ENCODE data around the gene RABGGTA. TPM values are rescaled to one million over a fixed set of nuclear protein-coding genes. Genes with fewer than 3 reads are reported as not detected.

The RABGGTA gene
- total RNA-seq, 1 experiment from 2014 or later, result 27.1 TPM

- POLR2A ChIA-PET, result no interaction called here
- intact Hi-C loops (cut with micrococcal nuclease; ENCODE audit: unreplicated experiment), result no loop called here
- no peak overlapping the region for H3K27ac Mint-ChIP-seq (ENCODE audit: unreplicated experiment)
Observed at GRCh38 chr14:24311837-24312615, 40.6 kb upstream of the RABGGTA start.

GRCh38 chr14:24310646-24311604 is 39.5 kb upstream of the RABGGTA start, which contains the start of gene LTB4R:
Gene LTB4R (plus strand): TSS chr14:24311502. CDS start chr14:24315652, 4,150 bp downstream.
- intact Hi-C loops (cut with micrococcal nuclease; ENCODE audit: unreplicated experiment), result no loop called here
- Mint-ChIP-seq H3K9me3 (ENCODE audit: unreplicated experiment) (no peaks in the 10 kb centered on the region), H3K4me1 (ENCODE audit: low read depth, unreplicated experiment) (peaks cover 27% of the 10 kb centered on the region), H3K27me3 (ENCODE audit: insufficient read depth, unreplicated experiment) (no peaks in the 10 kb centered on the region), H3K4me3 (ENCODE audit: unreplicated experiment) (no peak within 1 kb of the TSS), H3K27ac (ENCODE audit: unreplicated experiment) (no peak within 1 kb of the TSS), H3K36me3 (ENCODE audit: insufficient read depth, unreplicated experiment) (peaks cover 32% of the 10 kb centered on the region)
- no TSS peak for BruUV-seq (replicated peaks)
- Histone ChIP-seq H3K27me3 (replicated peaks; ENCODE audit: control insufficient read depth, insufficient read depth, low read length) (no peaks in the 10 kb centered on the region), H3K36me3 (ENCODE audit: control insufficient read depth, insufficient read depth, low read length) (peaks cover 3% of the 10 kb centered on the region), H3K9me3 (no peaks in the 10 kb centered on the region), H3K4me1 (peaks cover 25% of the 10 kb centered on the region), H3K4me3 (ENCODE audit: low read depth, low read length) (no peak within 1 kb of the TSS)
- no peak for TF ChIP-seq CTCF (IDR thresholded peaks at IDR 0.05; ENCODE audit: insufficient read depth in 1 of 2, low read depth in 1 of 2, low read length in 1 of 2, severe bottlenecking in 1 of 2, unreplicated experiment in 1 of 2)
- ChIA-PET POLR2A (no interaction called here), CTCF (interaction anchor here (4.3 kb wide), 1 partner anchor 69 kb away, joined by 42 read pairs; the partner anchor contains the start of gene TINF2)
- DNase-seq, result no peak

More at GRCh38 chr14:24311837-24312615, 40.6 kb upstream of the RABGGTA start:
- BruUV-seq (replicated peaks), result no TSS peak
- Histone ChIP-seq H3K27me3 (replicated peaks; ENCODE audit: control insufficient read depth, insufficient read depth, low read length) (no peaks in the 10 kb centered on the region), H3K9me3 (no peaks in the 10 kb centered on the region), H3K4me1 (peaks cover 31% of the 10 kb centered on the region), H3K4me3 (ENCODE audit: low read depth, low read length) (no peak overlapping the region), H3K36me3 (ENCODE audit: control insufficient read depth, insufficient read depth, low read length) (no peaks in the 10 kb centered on the region)
- CTCF ChIA-PET, result no interaction called here
- TF ChIP-seq CTCF (IDR thresholded peaks at IDR 0.05; ENCODE audit: insufficient read depth in 1 of 2, low read depth in 1 of 2, low read length in 1 of 2, severe bottlenecking in 1 of 2, unreplicated experiment in 1 of 2), result no peak
- Mint-ChIP-seq H3K36me3 (ENCODE audit: insufficient read depth, unreplicated experiment) (peaks cover 33% of the 10 kb centered on the region), H3K9me3 (ENCODE audit: unreplicated experiment) (no peaks in the 10 kb centered on the region), H3K27me3 (ENCODE audit: insufficient read depth, unreplicated experiment) (no peaks in the 10 kb centered on the region), H3K4me1 (ENCODE audit: low read depth, unreplicated experiment) (peaks cover 21% of the 10 kb centered on the region), H3K4me3 (ENCODE audit: unreplicated experiment) (no peak overlapping the region)
- DNase-seq, result no peak

- H3K27me3 Mint-ChIP-seq (ENCODE audit: insufficient read depth, unreplicated experiment), result no peaks in the 10 kb centered on the region
- H3K4me3 ChIP-seq (ENCODE audit: low read depth, low read length), result no peak overlapping the region
- peaks cover 21% of the 10 kb centered on the region for H3K4me1 Mint-ChIP-seq (ENCODE audit: low read depth, unreplicated experiment)
- no peaks in the 10 kb centered on the region for H3K27me3 ChIP-seq (replicated peaks; ENCODE audit: control insufficient read depth, insufficient read depth, low read length)
- H3K4me3 Mint-ChIP-seq (ENCODE audit: unreplicated experiment), result no peak overlapping the region
- H3K36me3 ChIP-seq (ENCODE audit: control insufficient read depth, insufficient read depth, low read length), result peaks cover 4% of the 10 kb centered on the region
- ChIA-PET CTCF (interaction anchor here (4.3 kb wide), 1 partner anchor 68 kb away, joined by 42 read pairs; the partner anchor contains the start of gene TINF2), POLR2A (no interaction called here)
- intact Hi-C loops (cut with micrococcal nuclease; ENCODE audit: unreplicated experiment), result no loop called here
- no peaks in the 10 kb centered on the region for H3K9me3 Mint-ChIP-seq (ENCODE audit: unreplicated experiment)
- H3K36me3 Mint-ChIP-seq (ENCODE audit: insufficient read depth, unreplicated experiment), result peaks cover 33% of the 10 kb centered on the region
- no TSS peak for BruUV-seq (replicated peaks)
- TF ChIP-seq CTCF (IDR thresholded peaks at IDR 0.05; ENCODE audit: insufficient read depth in 1 of 2, low read depth in 1 of 2, low read length in 1 of 2, severe bottlenecking in 1 of 2, unreplicated experiment in 1 of 2), result no peak
- H3K9me3 ChIP-seq, result no peaks in the 10 kb centered on the region
- peaks cover 21% of the 10 kb centered on the region for H3K4me1 ChIP-seq
- no peak for DNase-seq
- no peak overlapping the region for H3K27ac Mint-ChIP-seq (ENCODE audit: unreplicated experiment)
Observed at GRCh38 chr14:24310265-24310645, 38.9 kb upstream of the RABGGTA start.
